ENCODE measurements around the gene CFAP251. TPM values are rescaled to one million over a fixed set of nuclear protein-coding genes. Genes with fewer than 3 reads are reported as not detected.

Gene CFAP251
- total and polyA plus RNA-seq, 2 of the 13 experiments (the other 11 are each of a cell fraction or from before 2014, with no cell fraction given) = 0.30 to 0.42 TPM

- ChIA-PET CTCF (ENCODE audit: low intra/inter-chr PET ratio, low total read pairs) (no interaction called here), POLR2A (no interaction called here)
- H3K4me3 ChIP-seq (replicated peaks in 1 of 3; ENCODE audit: insufficient read depth in 1 of 3, low read depth in 2 of 3, low read length in 3 of 3) = no peak overlapping the region
- no peak overlapping the region for H3K9ac ChIP-seq (ENCODE audit: insufficient read depth, low read depth, low read length)
- no peak overlapping the region for H3K27ac ChIP-seq (ENCODE audit: extremely low read length, insufficient read depth, low read length)
- TF ChIP-seq ELF1 (CRISPR knock-in tag; IDR thresholded peaks at IDR 0.05) (no peak), CBFB (CRISPR knock-in tag; IDR thresholded peaks at IDR 0.05) (no peak), NCOA2 (CRISPR knock-in tag; IDR thresholded peaks at IDR 0.05) (no peak), KDM5B (CRISPR knock-in tag; IDR thresholded peaks at IDR 0.05; ENCODE audit: borderline replicate concordance) (no peak), NAIF1 (CRISPR knock-in tag; IDR thresholded peaks at IDR 0.05; ENCODE audit: borderline replicate concordance) (no peak), TMF1 (CRISPR knock-in tag; IDR thresholded peaks at IDR 0.05; ENCODE audit: low read depth) (no peak), ZNF639 (CRISPR knock-in tag; conservative IDR thresholded peaks at IDR 0.05) (no peak), ZNF275 (CRISPR knock-in tag; IDR thresholded peaks at IDR 0.05; ENCODE audit: borderline replicate concordance) (no peak), MYNN (CRISPR knock-in tag; IDR thresholded peaks at IDR 0.05; ENCODE audit: low read depth) (no peak), GATAD1 (CRISPR knock-in tag; IDR thresholded peaks at IDR 0.05) (no peak)
- 0 out of 2 replicates have a peak, but pooled peaks cover 3% of the 10 kb centered on the region for H4K20me1 ChIP-seq (ENCODE audit: insufficient read depth, low read length)
- WGBS (ENCODE audit: low lambda C conversion rate) = 98% methylated on average over 9 of the region's 13 CpGs
- H3K4me1 ChIP-seq (ENCODE audit: insufficient read depth, low read length) = peaks cover 20% of the 10 kb centered on the region
- peaks cover 12% of the 10 kb centered on the region for H3K79me2 ChIP-seq (ENCODE audit: insufficient read depth, low read length)
- ATAC-seq = peak; percentile 13
- no peak overlapping the region for H2AFZ ChIP-seq (ENCODE audit: low read length)
- H3K9me3 ChIP-seq (ENCODE audit: low read length) = no peaks in the 10 kb centered on the region
- FAIRE-seq = no peak
- no peak overlapping the region for H3K4me2 ChIP-seq (ENCODE audit: low read depth, low read length)
- DNase-seq (ENCODE audit: low spot score) = no peak
- H3K27me3 ChIP-seq (ENCODE audit: control insufficient read depth in 1 of 2, insufficient read depth in 2 of 2, low read length in 2 of 2) = no peaks in the 10 kb centered on the region
- BruUV-seq (replicated peaks) = no TSS peak
- intact Hi-C loops (cut with micrococcal nuclease; ENCODE audit: unreplicated experiment) = no loop called here
- in situ Hi-C loops (cut with HindIII; ENCODE audit: extremely low pct_ligation_motif_present, low pct_unique_long_range_greater_than_20kb) = no loop called here
- peaks cover 1 to 6% of the 10 kb centered on the region in 2 experiments; a peak in 4 of 5 replicates for H3K36me3 ChIP-seq (replicated peaks in 1 of 2; ENCODE audit: control insufficient read depth in 1 of 2, insufficient read depth in 2 of 2, low read length in 2 of 2)
Measured at GRCh38 chr12:122030424-122031035, 112.1 kb downstream of the CFAP251 start.
